CD4-positive, alpha-beta T cell treated with Interleukin-4 for 1 hour (primary cell): Measurements from ENCODE around the gene PLCB1.
"Not testable (repeated sequence)": the region's sequence is repeated elsewhere in the genome, so short reads cannot be mapped to it uniquely, and the experiment has no call there.

ENCODE experiments used
- DNase-seq, 2 donors: peaks; one replicate each; pipeline ENCODE4 v3.0.0-alpha.2; 2020 to 2022

The PLCB1 gene

DNA sequence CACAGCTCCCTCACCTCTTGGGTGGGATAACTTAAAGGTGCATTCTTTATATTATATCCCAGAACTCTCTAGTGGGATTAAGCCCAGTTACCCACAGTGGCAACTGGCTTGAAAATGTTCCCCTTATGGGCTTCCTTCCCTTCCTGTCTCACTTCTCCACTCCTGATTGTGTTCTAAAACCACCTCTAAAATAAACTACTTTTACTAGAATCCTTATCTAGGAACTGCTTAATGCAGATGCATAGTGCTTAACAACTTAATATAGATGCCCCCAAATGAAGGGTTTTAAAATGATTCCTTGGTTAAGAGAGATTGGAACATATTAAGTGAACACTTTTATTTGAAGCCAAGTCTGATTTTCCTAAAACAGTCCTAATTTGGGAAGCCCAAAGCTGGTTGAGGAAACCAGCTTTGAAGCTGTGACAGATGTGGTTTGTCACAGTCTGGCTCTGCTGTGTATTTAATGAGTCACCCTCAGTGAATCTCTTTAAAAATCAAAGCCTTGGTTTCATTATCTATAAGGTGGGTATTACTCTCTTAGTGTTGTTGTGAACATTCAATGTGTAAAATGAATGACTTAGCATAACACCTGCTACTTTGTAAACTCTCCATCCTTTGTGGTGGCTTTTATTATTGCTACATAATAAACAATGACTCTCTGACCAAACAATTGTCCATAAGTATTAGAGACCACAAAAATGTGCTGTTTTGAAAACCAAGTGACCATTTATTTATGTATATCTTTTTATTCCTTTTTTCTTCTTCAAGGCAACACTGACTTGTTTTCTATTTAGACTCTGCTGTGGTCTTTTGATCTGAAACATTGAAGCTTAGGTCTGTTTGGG is 24.4 kb downstream of the PLCB1 start:
- peak in 1 of 2 donors; percentile 36 for DNase-seq

DNA sequence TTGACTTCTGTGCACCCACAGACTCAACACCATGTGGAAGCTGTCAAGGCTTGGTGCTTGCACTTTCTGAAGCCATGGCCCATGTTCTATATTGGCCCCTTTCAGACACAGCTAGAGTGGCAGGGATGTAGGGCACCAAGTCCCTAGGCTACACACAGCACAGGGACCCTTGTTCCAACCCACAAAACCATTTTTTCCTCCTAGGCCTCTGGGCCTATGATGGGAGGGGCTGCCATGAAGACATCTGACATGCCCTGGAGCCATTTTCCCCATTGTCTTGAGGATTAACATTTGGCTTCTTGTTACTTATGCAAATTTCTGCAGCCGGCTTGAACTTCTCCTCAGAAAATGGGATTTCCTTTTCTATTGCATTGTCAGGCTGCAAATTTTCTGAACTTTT is 27.2 kb downstream of the PLCB1 start:
- not testable (repeated sequence) for DNase-seq

- DNase-seq, result peak in 1 of 2 donors; percentile 15
These were observed 29.4 kb downstream of the PLCB1 start for GRCh38 chr20:8161264-8162071.

GRCh38 chr20:8162610-8163009 is 30.5 kb downstream of the PLCB1 start:
- no peak for DNase-seq

- no peak for DNase-seq
These were observed 31.5 kb downstream of the PLCB1 start for GRCh38 chr20:8163543-8163942.

GRCh38 chr20:8166730-8167129 is 34.7 kb downstream of the PLCB1 start:
- DNase-seq, result no peak

GRCh38 chr20:8168785-8169288 is 36.8 kb downstream of the PLCB1 start:
- DNase-seq, result no peak

- DNase-seq, result no peak
These were observed 38.9 kb downstream of the PLCB1 start for GRCh38 chr20:8170921-8171320.

DNA sequence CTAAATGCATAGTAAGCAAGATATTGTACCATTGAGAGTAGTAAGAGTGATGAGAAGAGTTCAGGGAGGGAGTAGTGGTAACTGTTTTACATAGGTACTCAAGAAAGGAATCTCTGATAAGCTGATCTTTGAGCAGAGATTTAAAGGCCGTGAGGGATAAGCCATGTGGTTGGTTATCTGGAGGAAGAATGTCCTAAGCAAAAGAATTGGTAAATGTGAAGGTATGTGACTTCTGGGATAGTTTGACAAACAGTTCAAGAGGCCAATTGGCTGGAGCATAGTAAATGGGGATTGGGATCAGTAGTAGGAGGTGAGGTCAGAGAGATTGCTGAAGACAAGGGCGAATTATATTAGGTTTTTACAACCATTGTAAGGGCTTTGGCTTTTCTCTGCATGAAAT is 40.1 kb downstream of the PLCB1 start:
- no peak for DNase-seq

DNA sequence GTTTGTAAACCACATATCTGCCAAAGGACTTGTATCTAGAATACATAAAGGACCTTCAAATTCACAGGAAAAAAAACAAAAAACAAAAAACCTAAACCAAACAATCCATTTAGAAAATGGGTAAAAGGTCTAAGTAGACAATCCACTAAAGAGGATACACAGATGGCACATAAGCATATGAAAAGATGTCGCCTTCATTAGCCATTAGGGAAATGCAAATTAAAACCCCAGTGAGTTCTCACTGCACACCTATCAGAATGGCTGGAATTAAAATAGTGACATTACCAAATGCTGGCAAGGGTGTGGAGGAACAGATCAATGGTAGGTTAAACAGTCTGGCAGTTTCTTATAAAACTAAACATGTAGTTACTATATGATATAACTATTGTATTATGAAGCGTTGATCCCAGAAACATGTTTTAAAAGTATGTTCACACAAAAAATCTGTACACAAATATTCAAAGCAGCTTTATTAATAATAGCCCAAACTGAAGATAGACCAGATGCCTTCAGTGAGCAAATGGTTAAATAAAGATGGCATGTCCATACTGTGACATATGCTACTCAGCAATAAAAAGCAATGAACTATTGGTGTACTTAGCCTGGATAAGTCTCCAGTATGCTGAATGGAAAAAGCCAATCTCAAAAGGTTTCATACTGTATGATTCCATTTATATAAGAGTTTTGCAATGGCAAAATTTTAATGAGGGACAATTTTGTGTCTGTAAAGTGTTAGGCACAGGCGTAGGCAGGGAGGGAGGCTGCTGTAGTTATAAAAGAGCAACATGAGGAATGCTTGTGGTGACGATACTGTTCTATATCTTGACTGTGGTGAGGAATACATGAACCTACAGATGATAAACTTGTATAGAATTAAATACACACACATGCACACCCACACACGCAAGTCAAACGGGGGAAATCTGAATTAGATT is 43.9 kb downstream of the PLCB1 start:
- no peak for DNase-seq

DNA sequence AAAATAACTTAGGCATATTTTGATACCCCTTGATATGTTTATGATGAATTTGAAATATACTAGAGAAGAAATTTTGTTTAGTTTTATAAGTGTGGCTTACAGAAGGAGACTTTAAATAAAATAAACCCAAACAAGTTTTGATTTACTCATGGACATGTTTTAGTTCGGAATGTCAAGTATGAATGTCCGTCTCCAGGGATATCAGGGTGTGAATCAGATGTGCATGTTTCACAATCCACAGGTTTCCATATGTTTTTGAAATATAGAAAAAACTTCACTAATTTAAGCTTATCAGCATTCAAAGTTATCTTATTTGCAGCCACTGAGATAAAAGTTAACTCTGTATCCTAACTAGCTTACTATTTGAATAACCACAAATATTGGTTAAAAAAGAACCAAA is 51.5 kb downstream of the PLCB1 start:
- no peak for DNase-seq

- no peak for DNase-seq
These were observed 55.7 kb downstream of the PLCB1 start for GRCh38 chr20:8187740-8188139.

DNA sequence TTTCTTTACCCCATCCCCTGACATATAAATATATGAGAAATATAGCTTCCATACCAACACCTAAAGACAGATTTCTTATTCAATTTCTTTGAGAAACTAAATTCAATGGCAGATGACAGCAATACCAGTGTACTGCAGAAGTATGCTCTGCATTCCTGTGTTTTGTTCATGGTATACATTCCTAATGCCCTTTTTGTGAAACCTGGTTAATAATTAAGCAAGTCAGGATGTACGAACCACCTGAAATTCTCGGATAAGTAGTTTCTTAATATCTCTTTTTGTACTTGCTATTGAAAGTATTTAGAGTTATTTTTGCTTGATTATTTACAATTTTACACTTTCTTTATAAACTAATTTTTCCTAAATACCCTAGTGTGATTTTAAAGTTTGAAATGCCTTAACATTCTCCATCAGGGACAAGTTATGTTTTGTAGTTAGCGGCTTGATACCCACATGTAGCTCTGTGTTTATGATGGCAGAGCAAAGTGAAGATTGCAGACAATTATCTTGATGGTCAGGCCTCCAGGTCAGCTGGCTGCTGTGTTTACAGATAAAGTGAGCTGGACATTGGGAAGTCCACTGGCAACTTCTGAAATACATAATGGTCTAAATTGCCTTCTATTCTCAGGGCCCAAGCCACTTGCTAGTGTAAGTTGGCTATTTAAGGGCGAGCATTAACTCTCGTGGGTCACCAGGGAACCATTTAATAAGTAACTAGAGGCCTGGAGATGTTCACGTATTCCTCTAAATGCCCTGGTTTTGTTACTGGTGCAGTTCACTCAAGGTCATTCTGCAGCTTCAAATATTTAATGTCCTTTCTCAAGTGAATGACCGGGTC is 58.2 kb downstream of the PLCB1 start:
- DNase-seq, result no peak

- DNase-seq, result no peak
These were observed 62.7 kb downstream of the PLCB1 start for GRCh38 chr20:8194721-8195120.

DNA sequence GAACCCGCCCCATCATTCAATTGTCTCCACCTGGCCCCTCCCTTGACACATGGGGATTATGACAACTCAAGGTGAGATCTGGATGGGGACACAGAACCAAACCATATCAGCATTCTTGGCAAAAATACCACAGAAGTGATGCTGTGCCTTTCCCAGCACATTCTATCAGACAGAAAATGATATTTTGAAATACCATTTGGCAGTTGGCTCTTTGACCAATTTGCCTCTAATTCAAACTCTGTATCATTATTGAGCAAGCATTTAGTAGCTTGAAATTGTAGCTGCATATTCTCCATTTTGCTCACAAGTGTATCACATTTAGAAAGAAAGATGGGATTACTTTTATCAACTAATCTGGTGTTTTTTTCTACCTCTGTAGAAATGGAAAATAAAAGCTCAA is 64.0 kb downstream of the PLCB1 start:
- DNase-seq, result no peak

- no peak for DNase-seq
These were observed 68.2 kb downstream of the PLCB1 start for GRCh38 chr20:8200220-8200619.

- no peak for DNase-seq
These were observed 71.3 kb downstream of the PLCB1 start for GRCh38 chr20:8203366-8203765.

GRCh38 chr20:8205996-8206395 is 73.9 kb downstream of the PLCB1 start:
- no peak for DNase-seq

- DNase-seq, result no peak
These were observed 76.2 kb downstream of the PLCB1 start for GRCh38 chr20:8208226-8208625.

DNA sequence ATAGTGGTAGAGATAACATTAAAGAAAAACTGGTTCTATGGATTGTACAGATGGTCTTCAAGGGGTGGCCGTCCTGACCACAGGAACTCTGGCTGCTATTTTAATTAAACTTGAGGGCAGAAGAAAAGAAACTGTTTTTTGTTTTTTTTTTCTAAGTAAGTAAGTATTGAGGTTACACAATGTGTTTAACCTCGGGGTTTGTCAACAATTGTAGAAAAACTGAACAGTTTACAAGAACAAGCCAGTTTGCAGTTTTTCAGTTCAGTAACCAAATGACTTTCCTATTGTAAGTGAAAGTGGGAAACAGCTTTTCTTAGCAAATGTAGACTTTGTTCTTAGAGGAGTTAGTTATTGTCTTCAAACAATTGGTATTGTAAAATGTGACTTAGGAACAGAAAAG is 77.0 kb downstream of the PLCB1 start:
- DNase-seq, result no peak

GRCh38 chr20:8210749-8211148 is 78.7 kb downstream of the PLCB1 start:
- DNase-seq, result no peak

- DNase-seq, result no peak
These were observed 80.2 kb downstream of the PLCB1 start for GRCh38 chr20:8212286-8212685.
